WTC11 (cell line): ENCODE data around the gene REEP6. TPM values are rescaled to one million over a fixed set of nuclear protein-coding genes. Genes with fewer than 3 reads are reported as not detected.

Source experiments
- ATAC-seq: fragments of 200-7000 bp; cut with Tn5 transposase; 2 replicates; pipeline ENCODE4 v1.10.0; 2021; ENCODE audit warnings: mild to moderate bottlenecking, moderate library complexity
- CTCF ChIA-PET: fragments of 300-600 bp; sonication (Branson Sonifier 250); formaldehyde crosslinking; loops from one replicate; lab custom pipeline; 2021; ENCODE audit warnings: antibody characterized with exemption; lab: Charles Lee
- POLR2A ChIA-PET: fragments of 350-600 bp; sonication (Branson Sonifier 250); formaldehyde crosslinking; loops from one replicate; lab custom pipeline; 2021; ENCODE audit warnings: antibody characterized with exemption; lab: Charles Lee
- DNase-seq: peaks from one replicate; pipeline ENCODE4 v3.0.0; 2021; ENCODE audit warnings: low spot score
- H3K27ac Mint-ChIP-seq: 2 replicates; pipeline ENCODE4 v1.8.0; 2021; ENCODE audit warnings: mixed read lengths
- H3K27me3 Mint-ChIP-seq: 2 replicates; pipeline ENCODE4 v1.8.0; 2021; ENCODE audit warnings: low read depth, mild to moderate bottlenecking, moderate library complexity, mixed read lengths
- H3K36me3 Mint-ChIP-seq: 2 replicates; pipeline ENCODE4 v1.8.0; 2021; ENCODE audit warnings: mixed read lengths
- H3K4me1 Mint-ChIP-seq: 2 replicates; pipeline ENCODE4 v1.8.0; 2022; ENCODE audit warnings: mixed read lengths
- H3K4me3 Mint-ChIP-seq: 2 replicates; pipeline ENCODE4 v1.8.0; 2021; ENCODE audit warnings: mild to moderate bottlenecking, moderate library complexity, mixed read lengths
- H3K9me3 Mint-ChIP-seq: 2 replicates; pipeline ENCODE4 v1.8.0; 2021; ENCODE audit warnings: mixed read lengths
- AR ChIP-seq: fragments of 250-450 bp; sonication (Bioruptor Pico); IDR thresholded peaks from 2 replicates; pipeline ENCODE4 v1.9.0; 2021; ENCODE audit warnings: mild to moderate bottlenecking
- FOXP4 ChIP-seq: sonication (generic); formaldehyde crosslinking; IDR thresholded peaks from 2 replicates; pipeline ENCODE4 v1.8.0; 2022; ENCODE audit warnings: mild to moderate bottlenecking, missing genetic modification reagents
- GTF2I ChIP-seq: fragments of 250-450 bp; sonication (Bioruptor Pico); conservative IDR thresholded peaks from 2 replicates; pipeline ENCODE4 v1.4.0; 2021; ENCODE audit warnings: mild to moderate bottlenecking
- MXD4 ChIP-seq: fragments of 250-450 bp; sonication (Bioruptor Pico); IDR thresholded peaks from 2 replicates; pipeline ENCODE4 v1.8.0; 2021; ENCODE audit warnings: mild to moderate bottlenecking, moderate library complexity, borderline replicate concordance
- MYBL2 ChIP-seq: sonication (generic); formaldehyde crosslinking; IDR thresholded peaks from 2 replicates; pipeline ENCODE4 v1.8.1; 2023; ENCODE audit warnings: mild to moderate bottlenecking, moderate library complexity, missing genetic modification reagents
- ZBTB21 ChIP-seq: sonication (generic); formaldehyde crosslinking; IDR thresholded peaks from 2 replicates; pipeline ENCODE4 v1.8.1; 2023; ENCODE audit warnings: mild to moderate bottlenecking, missing genetic modification reagents, borderline replicate concordance
- ZNF121 ChIP-seq: sonication (generic); formaldehyde crosslinking; IDR thresholded peaks from 2 replicates; pipeline ENCODE4 v1.8.0; 2023; ENCODE audit warnings: missing genetic modification reagents
- ZNF423 ChIP-seq: fragments of 250-450 bp; sonication (Bioruptor Pico); IDR thresholded peaks from 2 replicates; pipeline ENCODE4 v2.1.2; 2022; ENCODE audit warnings: mild to moderate bottlenecking, moderate library complexity
- total RNA-seq: library from RNA; stranded (reverse); gene quantifications from 3 replicates; pipeline ENCODE4 v1.2.3, GENCODE V29; 2021
- TF ChIP-seq, protein P1 (sequence below): sonication (generic); formaldehyde crosslinking; IDR thresholded peaks from 2 replicates; pipeline ENCODE4 v1.8.0; 2022; ENCODE audit warnings: mild to moderate bottlenecking, missing genetic modification reagents
- TF ChIP-seq, protein P2 (sequence below): sonication (generic); formaldehyde crosslinking; IDR thresholded peaks from 2 replicates; pipeline ENCODE4 v1.8.1; 2023; ENCODE audit warnings: mild to moderate bottlenecking, missing genetic modification reagents
- TF ChIP-seq, protein P3 (sequence below): fragments of 250-450 bp; sonication (Bioruptor Pico); conservative IDR thresholded peaks from 2 replicates; pipeline ENCODE4 v1.9.0; 2021; ENCODE audit warnings: mild to moderate bottlenecking
- TF ChIP-seq, protein P4 (sequence below): sonication (generic); formaldehyde crosslinking; IDR thresholded peaks from 2 replicates; pipeline ENCODE4 v1.8.1; 2023; ENCODE audit warnings: mild to moderate bottlenecking, missing genetic modification reagents, borderline replicate concordance

REEP6 gene
- total RNA-seq, 1 experiment from 2014 or later, result 17.0 TPM

DNA sequence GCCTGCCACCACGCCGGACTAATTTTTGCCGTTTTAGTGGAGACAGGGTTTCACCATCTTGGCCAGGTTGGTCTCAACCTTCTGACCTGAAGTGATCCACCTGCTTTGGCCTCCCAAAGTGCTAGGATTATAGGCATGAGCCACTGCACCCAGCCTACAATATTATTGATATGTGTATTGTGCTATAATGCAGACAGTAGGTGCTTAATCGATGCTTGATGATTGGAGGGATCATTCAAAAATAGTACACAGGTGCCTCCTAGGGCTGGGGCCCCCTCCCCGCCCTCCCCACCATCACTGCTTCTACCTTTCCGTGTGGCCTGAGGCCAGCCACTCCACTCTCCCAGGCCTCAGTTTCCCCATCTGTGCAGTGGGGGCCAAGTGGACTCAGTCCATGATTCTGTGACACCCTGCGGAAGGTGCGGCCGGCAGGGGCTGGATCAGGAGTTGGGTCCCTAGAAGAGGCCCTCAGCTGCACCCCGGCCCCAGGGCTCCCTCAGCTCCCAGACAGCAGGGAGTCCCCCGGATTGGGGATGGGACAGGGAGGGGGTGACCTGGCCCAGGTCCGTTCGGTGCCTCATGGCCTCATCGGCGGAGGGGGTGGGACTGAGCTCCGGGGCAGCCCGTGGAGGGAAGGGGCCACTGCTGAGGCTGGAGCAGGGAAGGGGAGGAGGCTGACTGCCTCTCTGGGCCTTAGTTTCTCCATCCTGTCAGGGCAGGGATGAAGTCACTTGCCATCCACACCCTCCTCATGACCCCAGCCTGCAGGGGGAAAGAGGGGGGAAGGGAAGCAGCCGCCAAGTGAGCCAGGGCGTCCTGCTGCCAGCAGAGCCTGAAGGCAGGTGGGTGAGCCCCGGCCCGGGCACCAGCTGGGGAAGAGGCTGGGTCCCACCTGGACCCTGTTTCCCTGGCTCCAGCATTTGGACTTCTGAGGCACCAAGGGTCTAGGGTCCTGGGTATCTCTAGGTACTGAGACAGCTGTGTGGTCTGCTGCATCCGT is 20.6 kb downstream of the REEP6 start (continued):
- no peak for TF ChIP-seq AR (CRISPR knock-in tag)
- TF ChIP-seq, all 79 proteins: peak for 0

GRCh38 chr19:1512671-1513498 is 21.9 kb downstream of the REEP6 start, which contains the start of gene ADAMTSL5:
ADAMTSL5 (minus strand) TSS chr19:1513019; CDS start chr19:1510943, 2,076 bp downstream.
- CTCF ChIA-PET, result interaction anchor here (0.5 to 1.2 kb wide), 2 partner anchors 33 kb away, joined by 3 to 4 read pairs; no protein-coding TSS in a partner anchor
- Mint-ChIP-seq H3K9me3 (peaks cover 9% of the 10 kb centered on the region), H3K4me1 (no peaks in the 10 kb centered on the region), H3K4me3 (peak within 1 kb of the TSS; percentile 57), H3K36me3 (no peaks in the 10 kb centered on the region), H3K27ac (no peak within 1 kb of the TSS), H3K27me3 (peaks cover 46% of the 10 kb centered on the region)
- DNase-seq (peak; percentile 45), ATAC-seq (peak; percentile 22)
- TF ChIP-seq ZNF423 (CRISPR knock-in tag) (0 out of 2 replicates have a peak, but pooled peaks have one; percentile 23), GTF2I (peak; percentile 64; the same call in 1 of the 2 replicates), MYBL2 (0 out of 2 replicates have a peak, but pooled peaks have one; percentile 5), FOXP4 (0 out of 2 replicates have a peak, but pooled peaks have one; percentile 8), MXD4 (CRISPR knock-in tag) (no peak), ZNF121 (CRISPR knock-in tag) (peak; percentile 80; the same call in 1 of the 2 replicates), ZBTB21 (CRISPR knock-in tag) (no peak)
- TF ChIP-seq, protein P1, sequence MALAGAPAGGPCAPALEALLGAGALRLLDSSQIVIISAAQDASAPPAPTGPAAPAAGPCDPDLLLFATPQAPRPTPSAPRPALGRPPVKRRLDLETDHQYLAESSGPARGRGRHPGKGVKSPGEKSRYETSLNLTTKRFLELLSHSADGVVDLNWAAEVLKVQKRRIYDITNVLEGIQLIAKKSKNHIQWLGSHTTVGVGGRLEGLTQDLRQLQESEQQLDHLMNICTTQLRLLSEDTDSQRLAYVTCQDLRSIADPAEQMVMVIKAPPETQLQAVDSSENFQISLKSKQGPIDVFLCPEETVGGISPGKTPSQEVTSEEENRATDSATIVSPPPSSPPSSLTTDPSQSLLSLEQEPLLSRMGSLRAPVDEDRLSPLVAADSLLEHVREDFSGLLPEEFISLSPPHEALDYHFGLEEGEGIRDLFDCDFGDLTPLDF (CRISPR knock-in tag), result no peak
- TF ChIP-seq, protein P2, sequence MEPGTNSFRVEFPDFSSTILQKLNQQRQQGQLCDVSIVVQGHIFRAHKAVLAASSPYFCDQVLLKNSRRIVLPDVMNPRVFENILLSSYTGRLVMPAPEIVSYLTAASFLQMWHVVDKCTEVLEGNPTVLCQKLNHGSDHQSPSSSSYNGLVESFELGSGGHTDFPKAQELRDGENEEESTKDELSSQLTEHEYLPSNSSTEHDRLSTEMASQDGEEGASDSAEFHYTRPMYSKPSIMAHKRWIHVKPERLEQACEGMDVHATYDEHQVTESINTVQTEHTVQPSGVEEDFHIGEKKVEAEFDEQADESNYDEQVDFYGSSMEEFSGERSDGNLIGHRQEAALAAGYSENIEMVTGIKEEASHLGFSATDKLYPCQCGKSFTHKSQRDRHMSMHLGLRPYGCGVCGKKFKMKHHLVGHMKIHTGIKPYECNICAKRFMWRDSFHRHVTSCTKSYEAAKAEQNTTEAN, result no peak
- TF ChIP-seq, protein P3, sequence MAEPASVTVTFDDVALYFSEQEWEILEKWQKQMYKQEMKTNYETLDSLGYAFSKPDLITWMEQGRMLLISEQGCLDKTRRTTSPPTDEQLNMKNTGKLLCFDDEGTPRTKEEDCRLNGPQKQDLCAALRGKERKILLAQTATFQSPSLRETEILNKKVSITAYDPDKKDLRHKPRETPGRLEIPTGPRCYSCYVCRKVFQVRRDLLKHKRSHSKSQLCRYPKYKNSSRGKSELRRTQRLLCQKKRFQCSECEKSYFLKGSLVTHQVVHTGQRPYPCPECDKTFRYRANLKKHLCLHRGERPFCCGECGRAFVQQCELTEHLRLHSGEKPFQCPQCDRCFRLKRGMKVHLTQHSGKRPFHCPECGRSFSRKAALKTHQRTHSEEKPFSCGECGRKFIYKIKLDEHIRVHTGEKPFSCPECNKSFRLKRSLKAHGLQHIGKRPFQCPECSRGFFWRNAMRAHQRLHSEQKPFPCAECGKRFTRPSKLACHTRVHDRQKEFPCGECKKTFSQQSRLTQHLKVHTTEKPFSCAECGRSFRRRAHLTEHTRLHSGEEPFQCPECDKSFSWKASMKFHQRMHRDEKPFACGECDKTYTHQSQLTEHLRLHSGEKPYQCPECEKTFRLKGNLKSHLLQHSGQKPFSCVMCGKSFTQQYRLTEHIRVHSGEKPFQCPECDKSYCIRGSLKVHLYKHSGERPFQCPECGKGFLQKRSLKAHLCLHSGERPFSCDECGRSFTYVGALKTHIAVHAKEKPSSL, result no peak
- TF ChIP-seq, protein P4, sequence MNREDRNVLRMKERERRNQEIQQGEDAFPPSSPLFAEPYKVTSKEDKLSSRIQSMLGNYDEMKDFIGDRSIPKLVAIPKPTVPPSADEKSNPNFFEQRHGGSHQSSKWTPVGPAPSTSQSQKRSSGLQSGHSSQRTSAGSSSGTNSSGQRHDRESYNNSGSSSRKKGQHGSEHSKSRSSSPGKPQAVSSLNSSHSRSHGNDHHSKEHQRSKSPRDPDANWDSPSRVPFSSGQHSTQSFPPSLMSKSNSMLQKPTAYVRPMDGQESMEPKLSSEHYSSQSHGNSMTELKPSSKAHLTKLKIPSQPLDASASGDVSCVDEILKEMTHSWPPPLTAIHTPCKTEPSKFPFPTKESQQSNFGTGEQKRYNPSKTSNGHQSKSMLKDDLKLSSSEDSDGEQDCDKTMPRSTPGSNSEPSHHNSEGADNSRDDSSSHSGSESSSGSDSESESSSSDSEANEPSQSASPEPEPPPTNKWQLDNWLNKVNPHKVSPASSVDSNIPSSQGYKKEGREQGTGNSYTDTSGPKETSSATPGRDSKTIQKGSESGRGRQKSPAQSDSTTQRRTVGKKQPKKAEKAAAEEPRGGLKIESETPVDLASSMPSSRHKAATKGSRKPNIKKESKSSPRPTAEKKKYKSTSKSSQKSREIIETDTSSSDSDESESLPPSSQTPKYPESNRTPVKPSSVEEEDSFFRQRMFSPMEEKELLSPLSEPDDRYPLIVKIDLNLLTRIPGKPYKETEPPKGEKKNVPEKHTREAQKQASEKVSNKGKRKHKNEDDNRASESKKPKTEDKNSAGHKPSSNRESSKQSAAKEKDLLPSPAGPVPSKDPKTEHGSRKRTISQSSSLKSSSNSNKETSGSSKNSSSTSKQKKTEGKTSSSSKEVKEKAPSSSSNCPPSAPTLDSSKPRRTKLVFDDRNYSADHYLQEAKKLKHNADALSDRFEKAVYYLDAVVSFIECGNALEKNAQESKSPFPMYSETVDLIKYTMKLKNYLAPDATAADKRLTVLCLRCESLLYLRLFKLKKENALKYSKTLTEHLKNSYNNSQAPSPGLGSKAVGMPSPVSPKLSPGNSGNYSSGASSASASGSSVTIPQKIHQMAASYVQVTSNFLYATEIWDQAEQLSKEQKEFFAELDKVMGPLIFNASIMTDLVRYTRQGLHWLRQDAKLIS (CRISPR knock-in tag), result no peak
- POLR2A ChIA-PET, result interaction anchor here (0.7 kb wide), 1 partner anchor 23 kb away, joined by 3 read pairs; the partner anchor contains the start of gene PCSK4
